Stimulated activated CD4-positive, alpha-beta T cell treated with anti-CD3 and anti-CD28 coated beads, Interleukin-15, amount 100 ng/mL, for 1 hour (primary cell): ENCODE results near the gene MT1X.

ENCODE experiments used
- DNase-seq, 2 donors: peaks; one replicate each; pipeline ENCODE4 v3.0.0-alpha.2; 2020; ENCODE audit warnings: low read depth in 1 of 2, low spot score in 1 of 2

MT1X gene

DNA sequence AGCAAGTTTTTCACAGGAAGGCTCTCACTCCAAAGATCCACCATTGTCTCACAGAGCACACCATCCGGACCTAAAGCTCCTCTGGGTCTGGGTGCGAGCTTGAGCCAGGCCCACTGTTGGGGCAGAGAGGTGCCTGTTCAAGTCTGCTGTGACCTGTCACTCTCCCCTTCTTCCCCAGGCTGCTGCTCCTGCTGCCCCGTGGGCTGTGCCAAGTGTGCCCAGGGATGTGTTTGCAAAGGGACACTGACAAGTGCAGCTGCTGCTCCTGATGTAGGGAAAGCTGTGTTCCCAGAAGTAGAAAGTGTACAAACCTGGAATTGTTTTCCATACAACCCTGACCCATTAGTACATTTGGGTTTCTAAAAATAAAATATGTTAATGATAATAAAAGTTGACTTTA lies 4.8 kb upstream of the MT1X start:
- no peak for DNase-seq

DNA sequence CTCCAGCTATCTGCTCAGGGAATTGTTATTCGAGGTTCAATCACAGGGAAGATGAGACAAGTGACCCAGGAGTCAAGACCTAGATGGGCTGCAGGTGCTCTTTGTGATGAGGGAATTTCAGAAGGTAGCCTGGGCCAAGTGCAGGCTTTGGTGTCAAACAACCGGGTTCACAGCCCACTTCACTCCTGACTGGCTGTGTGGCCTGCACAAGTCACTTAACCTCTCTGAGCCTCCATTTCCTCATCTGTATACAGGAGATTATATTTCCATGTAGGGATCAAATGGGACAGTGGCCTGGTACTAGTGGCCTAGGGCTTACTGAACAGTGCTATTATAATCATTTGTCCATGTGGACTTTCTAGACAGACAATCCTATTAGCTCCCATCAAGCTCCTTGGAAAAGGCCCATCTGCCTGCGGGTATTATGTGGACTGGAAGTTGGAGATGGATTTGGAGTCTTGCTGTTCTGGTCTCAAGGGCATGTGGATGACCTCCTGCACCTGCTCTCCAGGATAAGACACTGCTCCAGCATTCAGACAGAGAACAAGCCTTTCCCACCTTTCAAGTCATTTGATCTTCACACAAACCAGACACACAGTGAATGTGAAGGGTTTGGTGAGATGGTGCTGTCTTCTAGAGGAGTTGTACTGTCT lies 3.1 kb upstream of the MT1X start:
- no peak for DNase-seq

- DNase-seq, result no peak
Measured at GRCh38 chr16:56679818-56680217, 2.5 kb upstream of the MT1X start.

GRCh38 chr16:56682703-56683397 lies 580 bp downstream of the MT1X start:
- no peak for DNase-seq

- no peak for DNase-seq
Measured at GRCh38 chr16:56683424-56684172, 1.3 kb downstream of the MT1X start.

GRCh38 chr16:56684256-56684925 lies 2.1 kb downstream of the MT1X start:
- DNase-seq, result no peak

- DNase-seq, result no peak
Measured at GRCh38 chr16:56684926-56685590, 2.8 kb downstream of the MT1X start.

GRCh38 chr16:56686758-56687157 lies 4.5 kb downstream of the MT1X start:
- DNase-seq, result no peak

DNA sequence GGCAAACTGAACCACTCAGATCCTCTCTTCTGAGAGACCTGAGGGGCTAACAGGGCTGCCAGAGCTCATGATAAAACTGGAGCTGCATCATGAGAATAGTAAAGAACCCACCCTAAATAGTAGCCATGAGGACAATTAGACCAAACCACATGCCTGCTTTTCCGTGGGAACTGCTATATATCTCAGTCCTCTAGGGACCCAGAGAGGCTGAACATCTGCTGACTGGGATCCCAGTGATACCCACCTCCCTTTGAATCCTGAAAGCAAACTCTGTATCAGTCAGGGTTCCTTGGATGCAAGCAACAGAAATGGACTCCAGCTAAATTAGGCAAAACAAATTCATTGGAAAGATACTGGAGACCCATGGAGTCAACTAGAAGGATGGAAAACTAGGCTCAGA lies 6.5 kb downstream of the MT1X start:
- no peak for DNase-seq

- no peak for DNase-seq
Measured at GRCh38 chr16:56689171-56689570, 6.9 kb downstream of the MT1X start.

DNA sequence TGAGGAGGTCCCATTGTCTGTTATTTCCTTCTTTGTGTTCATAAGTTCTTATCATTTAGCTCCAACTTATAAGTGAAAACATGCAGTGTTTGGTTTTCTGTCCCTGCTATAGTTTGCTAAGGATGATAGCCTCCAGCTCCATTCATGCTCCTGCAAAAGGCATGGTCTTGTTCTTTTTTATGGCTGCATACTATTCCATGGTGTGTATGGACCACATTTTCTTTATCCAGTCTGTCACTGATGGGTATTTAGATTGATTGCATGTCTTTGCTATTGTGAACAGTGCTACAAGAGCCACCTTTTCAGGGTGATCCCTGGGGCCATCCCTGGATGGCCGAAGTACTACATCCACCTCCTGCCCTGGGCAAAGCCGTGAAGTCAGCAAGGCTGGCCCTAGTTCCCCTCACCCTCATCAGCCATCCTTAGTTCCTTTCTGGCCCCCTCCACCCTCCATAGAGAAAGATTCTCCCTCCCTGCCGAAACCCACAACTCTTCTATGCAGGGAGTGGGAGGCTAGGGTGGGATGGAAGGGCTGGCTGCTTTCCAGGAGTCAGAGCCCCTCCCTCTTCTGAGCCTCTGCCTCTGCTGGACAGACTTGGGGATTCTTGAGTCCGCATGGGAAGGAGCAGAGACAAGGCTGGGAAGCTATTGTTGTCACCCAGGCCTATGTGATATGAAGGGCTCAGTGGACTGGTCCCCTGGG lies 8.3 kb downstream of the MT1X start:
- DNase-seq, result no peak

GRCh38 chr16:56691885-56692284 lies 9.6 kb downstream of the MT1X start:
- DNase-seq, result no peak

DNA sequence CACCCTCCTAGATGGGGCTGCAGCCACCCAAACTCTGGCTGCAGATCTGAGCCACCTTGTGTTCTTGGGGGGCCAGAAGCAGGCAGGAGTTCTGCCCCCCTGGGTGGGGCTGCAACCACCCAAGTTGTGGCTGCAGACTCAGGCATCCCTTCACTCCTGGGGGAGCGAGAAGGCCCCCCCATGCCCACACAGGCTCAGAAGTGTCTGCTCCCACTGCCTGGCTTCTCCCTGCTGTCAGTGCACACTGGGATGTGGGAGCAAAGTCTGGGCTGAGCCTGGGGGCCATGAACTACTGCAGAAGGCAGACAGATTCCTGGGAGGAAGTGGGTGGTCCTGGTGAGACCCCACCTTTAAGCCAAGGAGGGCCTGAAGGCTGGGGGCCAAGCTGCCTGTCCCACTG lies 13.0 kb downstream of the MT1X start:
- DNase-seq, result no peak

- DNase-seq, result no peak
Measured at GRCh38 chr16:56697456-56698155, 15.3 kb downstream of the MT1X start.

- DNase-seq, result no peak
Measured at GRCh38 chr16:56700195-56700594, 17.9 kb downstream of the MT1X start.

DNA sequence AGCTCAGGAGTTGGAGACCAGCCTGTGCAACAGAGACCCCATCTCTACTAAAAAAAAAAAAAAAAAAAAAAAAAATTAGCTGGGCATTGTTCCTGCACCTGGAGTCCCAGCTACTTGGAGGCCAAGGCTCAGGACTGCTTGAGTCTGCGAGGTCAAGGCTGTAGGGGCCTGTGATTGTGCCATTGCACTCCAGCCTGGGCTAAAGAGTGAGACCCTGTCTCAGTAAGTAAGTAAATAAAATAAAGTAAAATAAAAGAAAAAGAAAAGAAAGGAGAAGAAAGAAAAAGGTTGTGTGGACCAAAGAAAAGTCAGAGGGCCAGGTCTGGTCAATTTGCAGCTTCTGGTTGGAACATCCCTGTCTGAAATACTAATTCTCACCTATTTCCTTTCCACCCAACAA lies 18.4 kb downstream of the MT1X start:
- DNase-seq, result no peak

GRCh38 chr16:56701534-56701933 lies 19.3 kb downstream of the MT1X start:
- DNase-seq, result no peak

- no peak for DNase-seq
Measured at GRCh38 chr16:56702836-56703235, 20.6 kb downstream of the MT1X start.

- DNase-seq, result no peak
Measured at GRCh38 chr16:56708525-56709442, 26.5 kb downstream of the MT1X start.
